Measurements from ENCODE around the gene RPL13. TPM values are rescaled to one million over a fixed set of nuclear protein-coding genes. Genes with fewer than 3 reads are reported as not detected.
A peak's percentile ranks its signal among the peaks of the same experiment; 100 is the strongest.

Gene RPL13
- total and polyA plus RNA-seq, 2 of the 13 experiments (the other 11 are each of a cell fraction or from before 2014, with no cell fraction given): 2,988 to 4,411 TPM

DNA sequence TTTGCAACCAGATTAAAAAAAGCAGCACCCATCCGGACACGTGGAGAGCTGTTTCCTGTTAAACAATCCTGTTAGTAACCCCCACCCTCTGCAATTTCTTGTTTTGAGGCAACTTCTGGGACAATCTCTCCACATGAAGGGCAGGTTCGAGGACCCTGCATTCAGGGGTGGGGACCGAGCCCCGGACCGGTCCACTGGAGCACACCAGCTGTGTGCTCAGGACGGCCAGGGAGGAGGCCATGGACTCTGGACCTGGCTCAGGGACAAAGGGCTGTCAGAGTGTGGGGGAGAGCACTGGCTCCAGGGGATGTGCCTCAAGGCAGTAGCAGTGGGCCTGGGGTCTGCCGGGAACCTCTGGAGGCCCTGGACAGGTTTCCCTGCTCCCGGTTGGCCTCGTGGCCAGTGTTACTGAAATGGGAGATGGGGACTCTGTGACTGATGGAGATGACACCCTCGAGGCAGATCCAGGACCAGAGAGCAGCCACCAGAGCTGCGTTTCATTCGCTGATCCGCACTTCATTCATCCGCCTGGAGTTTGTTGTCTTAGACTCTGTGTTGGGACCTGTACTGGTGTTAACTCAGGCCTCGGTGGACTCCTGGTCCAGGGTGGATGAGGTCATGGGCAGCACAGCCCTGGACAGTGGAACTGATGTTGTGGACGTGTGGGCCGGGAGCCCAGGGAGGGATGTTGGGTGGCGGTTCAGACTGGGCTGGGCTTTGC, 12.2 kb downstream of the RPL13 start (continued):
- TF ChIP-seq ZSCAN31 (CRISPR knock-in tag; IDR thresholded peaks at IDR 0.05; ENCODE audit: low read depth) (peak; percentile 46; the same call in 1 of the 2 replicates), ADNP (CRISPR knock-in tag; IDR thresholded peaks at IDR 0.05) (no peak; the same call in 1 of the 2 replicates), ASH2L (IDR thresholded peaks at IDR 0.05; ENCODE audit: insufficient read length, low read depth, low read length) (peak; percentile 65), HMG20A (CRISPR knock-in tag; IDR thresholded peaks at IDR 0.05; ENCODE audit: borderline replicate concordance) (peak; percentile 43; the same call in 1 of the 2 replicates), PRDM15 (CRISPR knock-in tag; IDR thresholded peaks at IDR 0.05) (no peak), ZNF331 (CRISPR knock-in tag; IDR thresholded peaks at IDR 0.05) (0 out of 2 replicates have a peak, but pooled peaks have one; percentile 79), PAX8 (CRISPR knock-in tag; IDR thresholded peaks at IDR 0.05; ENCODE audit: borderline replicate concordance) (no peak), NCOA5 (CRISPR knock-in tag; IDR thresholded peaks at IDR 0.05) (no peak), KDM3A (CRISPR knock-in tag; IDR thresholded peaks at IDR 0.05; ENCODE audit: low read depth) (peak; percentile 70), HNF1B (CRISPR knock-in tag; IDR thresholded peaks at IDR 0.05) (0 out of 2 replicates have a peak, but pooled peaks have one; percentile 35), ZNF276 (CRISPR knock-in tag; IDR thresholded peaks at IDR 0.05; ENCODE audit: low read depth) (no peak), ZNF569 (CRISPR knock-in tag; IDR thresholded peaks at IDR 0.05; ENCODE audit: borderline replicate concordance) (no peak), ZNF263 (CRISPR knock-in tag; IDR thresholded peaks at IDR 0.05) (peak; percentile 99), TAF1 (CRISPR knock-in tag; IDR thresholded peaks at IDR 0.05) (peak; percentile 63), POGZ (CRISPR knock-in tag; IDR thresholded peaks at IDR 0.05) (peak; percentile 8; the same call in 1 of the 2 replicates), RELA (CRISPR knock-in tag; IDR thresholded peaks at IDR 0.05) (peak; percentile 63; the same call in 1 of the 2 replicates), RARG (CRISPR knock-in tag; IDR thresholded peaks at IDR 0.05; ENCODE audit: low read depth) (no peak), ZNF7 (CRISPR knock-in tag; IDR thresholded peaks at IDR 0.05) (peak; percentile 22; the same call in 1 of the 2 replicates), SP140L (CRISPR knock-in tag; IDR thresholded peaks at IDR 0.05; ENCODE audit: borderline replicate concordance) (no peak)
- TF ChIP-seq, protein P1, sequence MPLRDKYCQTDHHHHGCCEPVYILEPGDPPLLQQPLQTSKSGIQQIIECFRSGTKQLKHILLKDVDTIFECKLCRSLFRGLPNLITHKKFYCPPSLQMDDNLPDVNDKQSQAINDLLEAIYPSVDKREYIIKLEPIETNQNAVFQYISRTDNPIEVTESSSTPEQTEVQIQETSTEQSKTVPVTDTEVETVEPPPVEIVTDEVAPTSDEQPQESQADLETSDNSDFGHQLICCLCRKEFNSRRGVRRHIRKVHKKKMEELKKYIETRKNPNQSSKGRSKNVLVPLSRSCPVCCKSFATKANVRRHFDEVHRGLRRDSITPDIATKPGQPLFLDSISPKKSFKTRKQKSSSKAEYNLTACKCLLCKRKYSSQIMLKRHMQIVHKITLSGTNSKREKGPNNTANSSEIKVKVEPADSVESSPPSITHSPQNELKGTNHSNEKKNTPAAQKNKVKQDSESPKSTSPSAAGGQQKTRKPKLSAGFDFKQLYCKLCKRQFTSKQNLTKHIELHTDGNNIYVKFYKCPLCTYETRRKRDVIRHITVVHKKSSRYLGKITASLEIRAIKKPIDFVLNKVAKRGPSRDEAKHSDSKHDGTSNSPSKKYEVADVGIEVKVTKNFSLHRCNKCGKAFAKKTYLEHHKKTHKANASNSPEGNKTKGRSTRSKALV (CRISPR knock-in tag; IDR thresholded peaks at IDR 0.05): peak; percentile 64
